Measurements from ENCODE around the gene BRME1. TPM values are rescaled to one million over a fixed set of nuclear protein-coding genes. Genes with fewer than 3 reads are reported as not detected.

Gene BRME1
- total RNA-seq, 1 experiment from 2014 or later: 1.7 TPM

DNA sequence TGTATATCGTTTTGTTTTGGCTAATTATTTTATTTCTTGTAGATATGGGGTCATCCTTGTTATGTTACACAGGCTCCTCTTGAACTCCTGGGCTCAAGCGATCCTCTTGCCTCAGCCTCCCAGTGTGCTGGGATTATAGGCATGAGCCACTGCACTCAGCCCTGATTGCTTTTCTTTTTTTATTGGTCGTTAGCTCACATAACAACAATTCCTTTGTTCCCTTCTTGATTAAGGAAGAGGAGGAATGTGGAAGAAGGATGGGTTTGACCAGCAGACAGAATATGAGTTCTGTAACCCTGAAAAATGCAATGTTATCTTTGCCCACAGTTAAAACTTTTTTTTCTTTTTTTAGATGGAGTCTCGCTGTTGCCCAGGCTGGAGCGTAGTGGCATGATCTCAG lies 11.4 kb downstream of the BRME1 start:
- ChIA-PET CTCF (no interaction called here), POLR2A (no interaction called here), RAD21 (ENCODE audit: low non-redundant PET in 1 of 2, low total read pairs in 2 of 2, uncharacterized antibody in 2 of 2, unreplicated experiment in 2 of 2) (no interaction called here)
- H3K79me2 ChIP-seq (ENCODE audit: insufficient read depth, low read length): no peaks in the 10 kb centered on the region
- TF ChIP-seq YY1 (IDR thresholded peaks at IDR 0.05; ENCODE audit: extremely low read depth, insufficient replicate concordance, low read depth, low read length) (no peak), RAD21 (IDR thresholded peaks at IDR 0.05; ENCODE audit: low read depth) (no peak)
- ATAC-seq: no peak
- H3K9me3 ChIP-seq (ENCODE audit: control insufficient read depth in 1 of 2, insufficient read depth in 1 of 2, low read depth in 1 of 2, low read length in 2 of 2): no peaks in the 10 kb centered on the region
- no peaks in the 10 kb centered on the region for H4K20me1 ChIP-seq (ENCODE audit: insufficient read depth)
- H3K27ac ChIP-seq (ENCODE audit: low read depth, low read length): no peak overlapping the region
- no peaks in the 10 kb centered on the region for H3K36me3 ChIP-seq (ENCODE audit: control insufficient read depth in 1 of 2, insufficient read depth in 2 of 2, low read length in 2 of 2)
- no peaks in the 10 kb centered on the region for H3K27me3 ChIP-seq (ENCODE audit: insufficient read depth, low read length)
- no peaks in the 10 kb centered on the region for H3K4me1 ChIP-seq (ENCODE audit: control insufficient read depth in 1 of 2, insufficient read depth in 2 of 2, low read length in 2 of 2)
- intact Hi-C loops (cut with micrococcal nuclease): no loop called here
- no peaks in the 10 kb centered on the region for H3K9me2 ChIP-seq (ENCODE audit: insufficient read depth)
- H3K4me2 ChIP-seq (ENCODE audit: low read length): no peak overlapping the region
- DNase-seq (ENCODE audit: low read depth, low spot score): no peak
- no TSS peak for BruUV-seq (replicated peaks)
- no peak overlapping the region for H3K9ac ChIP-seq (ENCODE audit: low read length)
- H3K4me3 ChIP-seq (replicated peaks in 1 of 2; ENCODE audit: low read depth in 1 of 2, low read length in 2 of 2): no peak overlapping the region
- no peak overlapping the region for H2AFZ ChIP-seq (ENCODE audit: low read depth, low read length, poor library complexity, severe bottlenecking)

DNA sequence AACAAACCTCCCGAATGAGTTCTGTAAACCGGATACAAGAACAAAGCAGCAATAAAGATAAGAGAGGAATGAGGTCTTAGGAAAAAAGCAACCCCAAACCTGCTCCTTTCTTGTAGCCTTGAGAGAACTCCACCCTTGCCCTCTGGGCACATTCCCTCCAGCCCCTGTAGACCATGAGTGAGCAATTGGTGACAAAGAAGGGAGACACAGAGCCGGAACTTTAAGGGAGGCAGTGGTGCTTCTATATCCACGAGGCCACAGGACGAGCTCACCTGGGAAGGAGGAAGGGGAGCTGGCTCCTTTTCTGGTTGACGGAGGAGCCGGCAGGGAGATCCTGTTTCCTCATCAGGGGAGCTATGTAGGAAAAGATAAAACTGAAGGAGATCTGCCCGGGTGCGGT lies 13.0 kb downstream of the BRME1 start:
- BruUV-seq (replicated peaks): no TSS peak
- no peak overlapping the region for H3K4me2 ChIP-seq (ENCODE audit: low read length)
- ChIA-PET CTCF (interaction anchor here (0.6 kb wide), 1 partner anchor 146 kb away, joined by 3 read pairs; no protein-coding TSS in a partner anchor), POLR2A (no interaction called here), RAD21 (ENCODE audit: low non-redundant PET in 1 of 2, low total read pairs in 2 of 2, uncharacterized antibody in 2 of 2, unreplicated experiment in 2 of 2) (no interaction called here)
- H3K79me2 ChIP-seq (ENCODE audit: insufficient read depth, low read length): no peaks in the 10 kb centered on the region
- no peaks in the 10 kb centered on the region for H4K20me1 ChIP-seq (ENCODE audit: insufficient read depth)
- no peak overlapping the region for H3K27ac ChIP-seq (ENCODE audit: low read depth, low read length)
- ATAC-seq (no peak), DNase-seq (ENCODE audit: low read depth, low spot score) (no peak)
- no peaks in the 10 kb centered on the region for H3K9me2 ChIP-seq (ENCODE audit: insufficient read depth)
- peaks cover 0 to 4% of the 10 kb centered on the region in 2 experiments; a peak in 2 of 4 replicates for H3K4me1 ChIP-seq (ENCODE audit: control insufficient read depth in 1 of 2, insufficient read depth in 2 of 2, low read length in 2 of 2)
- H3K9ac ChIP-seq (ENCODE audit: low read length): no peak overlapping the region
- H3K9me3 ChIP-seq (ENCODE audit: control insufficient read depth in 1 of 2, insufficient read depth in 1 of 2, low read depth in 1 of 2, low read length in 2 of 2): no peaks in the 10 kb centered on the region
- no peaks in the 10 kb centered on the region for H3K36me3 ChIP-seq (ENCODE audit: control insufficient read depth in 1 of 2, insufficient read depth in 2 of 2, low read length in 2 of 2)
- intact Hi-C loops (cut with micrococcal nuclease): no loop called here
- TF ChIP-seq, protein P1, sequence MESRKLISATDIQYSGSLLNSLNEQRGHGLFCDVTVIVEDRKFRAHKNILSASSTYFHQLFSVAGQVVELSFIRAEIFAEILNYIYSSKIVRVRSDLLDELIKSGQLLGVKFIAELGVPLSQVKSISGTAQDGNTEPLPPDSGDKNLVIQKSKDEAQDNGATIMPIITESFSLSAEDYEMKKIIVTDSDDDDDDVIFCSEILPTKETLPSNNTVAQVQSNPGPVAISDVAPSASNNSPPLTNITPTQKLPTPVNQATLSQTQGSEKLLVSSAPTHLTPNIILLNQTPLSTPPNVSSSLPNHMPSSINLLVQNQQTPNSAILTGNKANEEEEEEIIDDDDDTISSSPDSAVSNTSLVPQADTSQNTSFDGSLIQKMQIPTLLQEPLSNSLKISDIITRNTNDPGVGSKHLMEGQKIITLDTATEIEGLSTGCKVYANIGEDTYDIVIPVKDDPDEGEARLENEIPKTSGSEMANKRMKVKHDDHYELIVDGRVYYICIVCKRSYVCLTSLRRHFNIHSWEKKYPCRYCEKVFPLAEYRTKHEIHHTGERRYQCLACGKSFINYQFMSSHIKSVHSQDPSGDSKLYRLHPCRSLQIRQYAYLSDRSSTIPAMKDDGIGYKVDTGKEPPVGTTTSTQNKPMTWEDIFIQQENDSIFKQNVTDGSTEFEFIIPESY (IDR thresholded peaks at IDR 0.05; ENCODE audit: extremely low read depth, insufficient replicate concordance, low read length): no peak
- no peak overlapping the region for H2AFZ ChIP-seq (ENCODE audit: low read depth, low read length, poor library complexity, severe bottlenecking)
- H3K27me3 ChIP-seq (ENCODE audit: insufficient read depth, low read length): no peaks in the 10 kb centered on the region
- H3K4me3 ChIP-seq (replicated peaks in 1 of 2; ENCODE audit: low read depth in 1 of 2, low read length in 2 of 2): no peak overlapping the region
